IPS DF 19.7 (cell line): ENCODE results near the gene ZNF225.
"Not testable (repeated sequence)": the region's sequence is repeated elsewhere in the genome, so short reads cannot be mapped to it uniquely, and the experiment has no call there.

Experiments used
- DNase-seq: peaks from one replicate; pipeline ENCODE4 v3.0.0-alpha.2; 2013; ENCODE audit warnings: low read depth, low spot score

ZNF225 gene

DNA sequence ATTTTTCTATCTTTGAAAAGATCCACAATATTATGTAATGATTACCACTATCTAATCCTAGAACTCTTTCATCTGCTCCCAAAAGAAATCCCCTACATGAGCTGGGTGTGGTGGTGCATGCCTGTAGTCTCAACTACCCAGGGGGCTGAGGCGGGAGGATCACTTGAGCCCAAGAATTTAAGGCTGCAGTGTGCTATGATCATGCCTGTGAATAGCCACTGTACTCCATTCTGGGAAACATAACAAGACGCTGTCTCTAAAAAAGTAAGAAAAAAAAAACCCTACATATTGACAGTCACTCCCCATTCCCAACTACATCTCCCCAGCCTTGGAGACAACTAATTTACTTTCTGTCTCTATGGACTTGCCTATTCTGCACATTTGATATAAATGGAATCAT lies 50.6 kb downstream of the ZNF225 start:
- no peak for DNase-seq

DNA sequence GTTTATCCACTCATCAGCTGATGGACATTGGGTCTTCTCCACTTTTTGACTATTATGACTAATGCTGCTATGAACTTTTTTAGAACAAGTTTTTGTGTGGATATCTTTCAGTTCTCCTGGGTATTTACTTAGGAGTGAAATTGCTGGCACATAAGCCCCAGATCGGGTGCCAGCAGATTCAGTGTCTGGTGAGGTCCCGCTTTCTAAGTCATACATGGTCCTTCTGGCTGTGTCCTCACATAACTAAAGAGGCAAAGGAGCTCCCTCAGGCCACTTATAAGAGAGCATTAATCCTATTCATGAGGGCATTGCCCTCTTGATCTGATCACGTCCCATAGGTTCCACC lies 51.1 kb downstream of the ZNF225 start:
- DNase-seq, result no peak

DNA sequence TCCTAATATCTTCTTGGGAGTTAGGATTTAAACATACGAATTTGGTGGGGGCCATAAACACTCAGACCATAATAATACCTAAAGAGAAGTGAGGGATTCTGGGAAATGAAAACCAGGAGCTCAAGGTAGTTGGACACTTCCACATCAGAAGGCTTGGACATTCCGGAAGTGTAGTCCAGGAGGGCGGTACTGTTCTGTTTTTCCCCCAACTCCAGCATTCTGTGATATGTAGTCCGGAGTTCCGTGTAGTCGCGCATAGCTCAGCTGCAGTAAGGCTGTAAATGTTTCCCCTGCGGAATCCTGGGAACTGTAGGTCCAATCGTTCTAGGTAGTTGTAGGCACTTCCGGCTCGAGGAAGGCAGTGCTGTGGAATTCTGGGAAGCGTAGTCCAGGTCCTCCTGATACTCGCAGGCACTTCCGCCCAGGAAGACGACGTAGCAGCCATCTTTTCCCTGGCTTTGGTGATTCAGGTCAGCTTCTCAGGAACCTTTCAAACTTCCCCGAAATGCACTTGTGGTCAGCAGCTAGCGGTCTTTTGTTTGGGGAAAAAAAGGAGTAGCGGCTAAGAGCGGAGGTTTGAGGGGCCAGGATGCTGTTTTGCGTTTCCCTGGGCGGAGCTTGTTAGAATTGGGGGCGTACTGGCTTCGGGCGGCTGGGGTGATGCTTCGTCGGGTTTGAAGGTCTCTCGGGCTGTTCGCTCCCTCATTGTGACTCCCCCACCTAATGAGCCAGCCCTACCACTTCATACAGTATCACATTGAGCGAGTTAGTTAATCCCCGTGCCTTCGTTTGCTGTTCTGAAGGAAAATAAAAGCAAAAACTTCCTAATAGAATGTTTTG lies 51.7 kb downstream of the ZNF225 start, which contains the start of gene ZNF226:
ZNF226 (plus strand) TSS at position 428 of the 840 bp plus-strand sequence. CDS start 4,981 bp downstream, outside the sequence.
- DNase-seq, result peak; percentile 99

DNA sequence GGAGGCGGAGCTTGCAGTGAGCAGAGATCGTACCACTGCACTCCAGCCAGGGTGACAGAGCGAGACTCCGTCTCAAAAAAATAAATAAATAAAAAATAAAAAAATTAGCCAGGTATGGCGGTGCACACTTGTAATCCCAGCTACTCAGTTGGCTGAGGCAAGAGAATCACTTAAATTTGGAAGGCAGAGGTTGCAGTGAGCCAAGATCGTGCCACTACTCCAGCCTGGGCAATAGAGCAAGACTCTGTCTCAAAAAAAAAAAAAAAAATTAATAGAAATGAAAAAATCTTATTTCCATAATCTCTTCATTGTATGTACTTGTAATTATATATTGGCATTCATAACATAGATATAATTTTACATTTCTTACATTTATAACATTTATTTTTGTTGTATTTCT lies 57.5 kb downstream of the ZNF225 start:
- not testable (repeated sequence) for DNase-seq

DNA sequence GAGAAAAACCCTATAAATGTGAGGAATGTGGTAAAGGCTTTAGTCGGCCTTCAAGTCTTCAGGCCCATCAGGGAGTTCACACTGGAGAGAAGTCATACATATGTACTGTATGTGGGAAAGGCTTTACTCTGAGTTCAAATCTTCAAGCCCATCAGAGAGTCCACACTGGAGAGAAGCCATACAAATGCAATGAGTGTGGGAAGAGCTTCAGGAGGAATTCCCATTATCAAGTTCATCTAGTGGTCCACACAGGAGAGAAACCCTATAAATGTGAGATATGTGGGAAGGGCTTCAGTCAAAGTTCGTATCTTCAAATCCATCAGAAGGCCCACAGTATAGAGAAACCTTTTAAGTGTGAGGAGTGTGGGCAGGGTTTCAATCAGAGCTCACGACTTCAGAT lies 63.4 kb downstream of the ZNF225 start:
- no peak for DNase-seq

DNA sequence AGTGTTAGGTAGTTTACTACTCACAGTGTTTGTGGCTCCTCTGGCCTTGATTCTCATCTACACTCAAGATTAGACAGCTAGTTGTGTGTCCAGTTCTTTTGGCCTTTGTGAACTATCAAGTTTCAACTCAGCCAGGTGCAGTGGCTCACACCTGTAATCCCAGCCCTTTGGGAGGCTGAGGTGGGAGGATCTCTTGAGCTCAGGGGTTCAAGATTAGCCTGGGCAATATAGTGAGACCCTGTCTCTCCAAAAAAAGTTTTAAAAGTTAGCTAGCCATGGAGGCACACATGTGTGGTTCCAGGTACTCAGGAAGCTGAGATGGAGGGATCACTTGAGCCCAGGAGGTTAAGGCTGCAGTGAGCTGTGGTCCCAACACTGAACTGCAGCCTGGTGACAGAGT lies 67.8 kb downstream of the ZNF225 start:
- no peak for DNase-seq

DNA sequence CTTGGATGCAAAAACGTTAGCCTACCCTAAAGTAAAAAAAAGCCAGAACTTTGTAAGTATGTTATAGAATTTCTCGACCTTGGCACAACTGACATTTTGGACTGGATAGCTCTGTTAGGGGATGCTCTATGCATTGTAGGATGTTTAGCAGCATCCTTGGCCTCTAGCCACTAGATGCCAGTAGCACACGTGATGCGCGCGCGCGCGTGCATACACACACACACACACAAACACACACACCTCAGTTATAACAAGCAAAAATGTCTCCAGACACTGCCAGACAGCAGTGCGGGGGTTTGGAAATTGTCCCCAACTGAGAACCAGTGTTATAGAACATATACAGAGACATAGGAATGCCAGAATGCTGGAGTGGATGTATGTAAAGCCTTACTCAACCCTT lies 68.9 kb downstream of the ZNF225 start:
- DNase-seq, result no peak
